GM12891 (cell line): Measurements from ENCODE around the gene BCCIP.

ENCODE experiments used
- POLR2A ChIP-seq: IDR thresholded peaks from 2 replicates; pipeline ENCODE4 v1.6.1; 2011; ENCODE audit warnings: low read depth, low read length, control low read depth
- POLR2AphosphoS5 ChIP-seq: IDR thresholded peaks from 2 replicates; pipeline ENCODE4 v1.6.1; 2011; ENCODE audit warnings: low read depth, low read length, control low read depth
- POU2F2 ChIP-seq: IDR thresholded peaks from 2 replicates; pipeline ENCODE4 v1.6.1; 2011; ENCODE audit warnings: low read depth, mild to moderate bottlenecking, control low read depth, low read length, moderate library complexity
- SPI1 ChIP-seq: IDR thresholded peaks from 2 replicates; pipeline ENCODE4 v1.6.1; 2011; ENCODE audit warnings: low read depth, low read length, control low read depth
- TAF1 ChIP-seq: IDR thresholded peaks from 2 replicates; pipeline ENCODE4 v1.6.1; 2011; ENCODE audit warnings: low read depth, low read length, control low read depth

DNA sequence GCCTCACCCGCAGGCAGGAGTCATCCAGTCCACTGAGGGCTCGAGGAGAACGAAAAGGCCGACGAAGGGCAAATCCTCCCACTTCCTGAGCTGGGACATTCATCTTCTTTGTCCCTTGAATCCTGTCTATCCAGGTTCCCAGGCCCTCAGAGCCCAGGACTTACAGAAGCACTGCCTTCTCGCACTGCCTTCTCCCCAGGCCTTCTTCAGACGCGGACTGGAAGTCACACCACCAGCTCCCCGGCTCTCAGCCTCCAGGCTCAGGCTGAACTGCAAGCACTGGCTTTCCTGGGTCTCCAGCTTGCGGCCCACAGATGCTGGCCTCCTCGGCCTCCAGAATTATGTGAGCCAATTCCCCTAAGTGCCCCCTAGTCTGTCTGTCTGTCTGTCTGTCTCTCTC, 41.3 kb upstream of the BCCIP start:
- TF ChIP-seq POLR2A (no peak), POLR2AphosphoS5 (no peak), TAF1 (no peak), POU2F2 (no peak), SPI1 (no peak)
